Smooth muscle cell (in vitro differentiated cells): ENCODE measurements around the gene RNU6-8. TPM values are rescaled to one million over a fixed set of nuclear protein-coding genes. Genes with fewer than 3 reads are reported as not detected.

Experiments used
- DNase-seq: peaks from one replicate; lab custom pipeline; 2025; ENCODE audit not compliant: unreplicated experiment; lab: John Stamatoyannopoulos, UW
- H2AFZ ChIP-seq: fragments of 200-600 bp; sonication (generic); 2 replicates; pipeline ENCODE4 v1.6.0; 2016; ENCODE audit warnings: antibody characterized with exemption, low read depth, mild to moderate bottlenecking
- H3F3A ChIP-seq: fragments of 200-600 bp; sonication (generic); 2 replicates; pipeline ENCODE4 v1.6.0; 2017; ENCODE audit warnings: antibody characterized with exemption, low read depth
- H3K27ac ChIP-seq: fragments of 200-600 bp; sonication (generic); 2 replicates; pipeline ENCODE4 v1.5.1; 2016; ENCODE audit warnings: low read depth, mild to moderate bottlenecking
- H3K27me3 ChIP-seq: fragments of 200-600 bp; sonication (generic); 2 replicates; pipeline ENCODE4 v1.6.1; 2016; ENCODE audit warnings: low read depth, mild to moderate bottlenecking
- H3K36me3 ChIP-seq: fragments of 200-600 bp; sonication (generic); 2 replicates; pipeline ENCODE4 v1.5.1; 2016; ENCODE audit warnings: low read depth
- H3K4me1 ChIP-seq: fragments of 200-600 bp; sonication (generic); 2 replicates; pipeline ENCODE4 v1.5.1; 2016; ENCODE audit warnings: low read depth
- H3K4me2 ChIP-seq: fragments of 200-600 bp; sonication (generic); 2 replicates; pipeline ENCODE4 v1.6.0; 2016; ENCODE audit warnings: mild to moderate bottlenecking
- H3K4me3 ChIP-seq: fragments of 200-600 bp; sonication (generic); 2 replicates; pipeline ENCODE4 v1.5.1; 2016; ENCODE audit warnings: mild to moderate bottlenecking
- H3K79me2 ChIP-seq: fragments of 200-600 bp; sonication (generic); 2 replicates; pipeline ENCODE4 v1.6.0; 2016; ENCODE audit warnings: low read depth, mild to moderate bottlenecking
- H3K9ac ChIP-seq: fragments of 200-600 bp; sonication (generic); 2 replicates; pipeline ENCODE4 v1.6.0; 2016; ENCODE audit warnings: low read depth
- H3K9me3 ChIP-seq: fragments of 200-600 bp; sonication (generic); replicated peaks from 2 replicates; pipeline ENCODE4 v1.5.1; 2016; ENCODE audit warnings: low read depth
- H4K20me1 ChIP-seq: fragments of 200-600 bp; sonication (generic); 2 replicates; pipeline ENCODE4 v1.6.0; 2016; ENCODE audit warnings: low read depth
- WGBS: methylation state at CpG from one replicate; pipeline ENCODE4 v1.1.7; 2016; ENCODE audit warnings: low lambda C conversion rate; 5-methylcytosine and 5-hydroxymethylcytosine counted together
- polyA plus RNA-seq: library from polyadenylated mRNA; unstranded; fragments of >200 nt; fragmentation: Nextera tagmentation; extraction: Ambion mirVana; gene quantifications from 2 replicates; pipeline ENCODE4 v1.2.1, GENCODE V29; 2016
- total RNA-seq: library from RNA; depleted of rRNA; stranded (reverse); fragments of >200 nt; gene quantifications from 2 replicates; pipeline ENCODE4 v1.2.3, GENCODE V29; 2014
- TF ChIP-seq, protein P1 (sequence below): fragments of 200-600 bp; sonication (generic); IDR thresholded peaks from 2 replicates; pipeline ENCODE4 v1.5.1; 2017; ENCODE audit warnings: borderline replicate concordance, mild to moderate bottlenecking, antibody characterized with exemption; ENCODE audit not compliant: insufficient read depth, poor library complexity, severe bottlenecking

The RNU6-8 gene
- total and polyA plus RNA-seq, 2 experiments from 2014 or later, result not detected

DNA sequence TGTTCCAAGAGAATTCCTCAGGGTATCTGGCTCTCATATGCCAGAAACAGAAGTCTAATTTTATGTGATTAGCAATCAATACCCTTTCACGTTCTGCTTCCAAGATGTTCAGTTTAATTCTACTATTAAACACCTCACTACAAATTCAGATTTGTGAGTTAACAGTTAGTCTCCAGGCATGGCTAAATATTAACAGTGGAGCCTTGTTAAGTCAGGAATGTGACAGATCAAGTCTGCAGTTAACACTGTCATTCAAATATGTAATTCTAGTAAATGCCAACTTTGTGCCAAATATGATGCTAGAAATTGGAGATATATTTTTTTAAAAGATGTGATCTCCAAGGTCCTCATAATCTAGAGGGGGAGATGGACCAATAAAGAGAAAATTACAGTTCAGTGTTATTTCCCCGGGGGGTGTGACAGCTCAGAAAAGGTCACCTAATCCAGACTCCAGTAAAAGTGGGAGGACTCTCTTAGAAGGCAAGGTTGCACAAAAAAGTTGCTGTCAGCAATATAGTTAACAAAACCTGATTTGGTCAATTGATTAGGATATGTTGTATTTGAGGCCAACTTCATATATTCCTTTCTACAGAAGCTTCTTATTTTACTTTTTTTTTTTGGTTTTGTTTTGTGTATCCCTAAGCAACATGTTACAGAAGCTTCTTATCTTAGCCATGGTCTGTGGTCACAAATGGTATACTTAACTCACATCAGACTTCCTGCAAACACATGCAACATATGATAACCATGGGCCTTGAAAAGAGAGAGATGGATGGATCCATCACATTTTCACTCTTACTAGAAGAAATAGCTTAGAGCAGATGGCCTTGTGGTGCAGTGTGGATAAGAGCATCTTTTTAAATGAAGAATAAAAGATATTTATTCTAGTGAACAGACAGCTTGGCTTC, 19.7 kb downstream of the RNU6-8 start:
- H3K27ac ChIP-seq, result no peak overlapping the region
- H2AFZ ChIP-seq, result no peak overlapping the region
- H3K79me2 ChIP-seq, result no peaks in the 10 kb centered on the region
- no peak overlapping the region for H3K4me2 ChIP-seq
- H3K27me3 ChIP-seq, result no peaks in the 10 kb centered on the region
- H3K9me3 ChIP-seq, result no peaks in the 10 kb centered on the region
- H3K36me3 ChIP-seq, result no peaks in the 10 kb centered on the region
- no peak overlapping the region for H3K9ac ChIP-seq
- H3F3A ChIP-seq, result no peaks in the 10 kb centered on the region
- TF ChIP-seq, protein P1, sequence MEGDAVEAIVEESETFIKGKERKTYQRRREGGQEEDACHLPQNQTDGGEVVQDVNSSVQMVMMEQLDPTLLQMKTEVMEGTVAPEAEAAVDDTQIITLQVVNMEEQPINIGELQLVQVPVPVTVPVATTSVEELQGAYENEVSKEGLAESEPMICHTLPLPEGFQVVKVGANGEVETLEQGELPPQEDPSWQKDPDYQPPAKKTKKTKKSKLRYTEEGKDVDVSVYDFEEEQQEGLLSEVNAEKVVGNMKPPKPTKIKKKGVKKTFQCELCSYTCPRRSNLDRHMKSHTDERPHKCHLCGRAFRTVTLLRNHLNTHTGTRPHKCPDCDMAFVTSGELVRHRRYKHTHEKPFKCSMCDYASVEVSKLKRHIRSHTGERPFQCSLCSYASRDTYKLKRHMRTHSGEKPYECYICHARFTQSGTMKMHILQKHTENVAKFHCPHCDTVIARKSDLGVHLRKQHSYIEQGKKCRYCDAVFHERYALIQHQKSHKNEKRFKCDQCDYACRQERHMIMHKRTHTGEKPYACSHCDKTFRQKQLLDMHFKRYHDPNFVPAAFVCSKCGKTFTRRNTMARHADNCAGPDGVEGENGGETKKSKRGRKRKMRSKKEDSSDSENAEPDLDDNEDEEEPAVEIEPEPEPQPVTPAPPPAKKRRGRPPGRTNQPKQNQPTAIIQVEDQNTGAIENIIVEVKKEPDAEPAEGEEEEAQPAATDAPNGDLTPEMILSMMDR, result no peak
- H4K20me1 ChIP-seq, result no peaks in the 10 kb centered on the region
- H3K4me1 ChIP-seq, result no peaks in the 10 kb centered on the region
- 61% methylated on average over 2 of the region's 2 CpGs for WGBS
- no peak for DNase-seq
- no peak overlapping the region for H3K4me3 ChIP-seq

- no peak overlapping the region for H3K4me2 ChIP-seq
- WGBS, result 88% methylated on average over 5 of the region's 5 CpGs
- no peak overlapping the region for H3K9ac ChIP-seq
- H3K9me3 ChIP-seq, result no peaks in the 10 kb centered on the region
- H3K79me2 ChIP-seq, result no peaks in the 10 kb centered on the region
- no peak for DNase-seq
- TF ChIP-seq, protein P1, result no peak
- no peak overlapping the region for H2AFZ ChIP-seq
- H3K4me3 ChIP-seq, result no peak overlapping the region
- H3K27ac ChIP-seq, result no peak overlapping the region
- H3F3A ChIP-seq, result no peaks in the 10 kb centered on the region
- H3K36me3 ChIP-seq, result no peaks in the 10 kb centered on the region
- no peaks in the 10 kb centered on the region for H3K4me1 ChIP-seq
- H3K27me3 ChIP-seq, result no peaks in the 10 kb centered on the region
- H4K20me1 ChIP-seq, result no peaks in the 10 kb centered on the region
These were observed 31.6 kb downstream of the RNU6-8 start for GRCh38 chr14:32171469-32171868.

DNA sequence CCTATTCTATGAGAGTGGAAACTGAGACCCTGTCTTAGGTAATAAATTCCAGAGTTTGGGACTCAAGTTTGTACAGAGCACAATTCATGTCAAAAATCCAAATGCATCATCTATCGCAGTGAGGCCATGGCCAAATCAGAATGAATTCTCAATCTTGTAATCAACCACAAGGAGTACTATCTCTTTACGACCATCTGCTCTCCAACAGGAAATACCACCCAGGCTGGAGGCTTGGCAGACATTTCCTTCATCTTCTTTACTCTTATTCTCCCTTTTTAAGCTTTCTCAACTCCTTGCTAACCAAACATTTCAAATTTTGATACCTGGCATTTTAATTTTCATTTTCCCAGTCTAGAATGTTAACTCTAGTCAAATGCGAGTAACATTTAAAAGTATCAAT, 33.9 kb downstream of the RNU6-8 start:
- TF ChIP-seq, protein P1, result no peak
- no peak overlapping the region for H3K27ac ChIP-seq
- WGBS, result 70% methylated on average over 3 of the region's 3 CpGs

More for the DNA sequence above, 33.9 kb downstream of the RNU6-8 start:
- H3K79me2 ChIP-seq, result no peaks in the 10 kb centered on the region
- no peak overlapping the region for H2AFZ ChIP-seq
- H3K9me3 ChIP-seq, result no peaks in the 10 kb centered on the region
- no peaks in the 10 kb centered on the region for H3K27me3 ChIP-seq
- DNase-seq, result no peak
- H3K4me3 ChIP-seq, result no peak overlapping the region
- no peak overlapping the region for H3K9ac ChIP-seq
- no peaks in the 10 kb centered on the region for H4K20me1 ChIP-seq
- no peak overlapping the region for H3K4me2 ChIP-seq
- H3F3A ChIP-seq, result no peaks in the 10 kb centered on the region
- no peaks in the 10 kb centered on the region for H3K36me3 ChIP-seq
- H3K4me1 ChIP-seq, result no peaks in the 10 kb centered on the region
